Measurements from ENCODE around the gene GAST. TPM values are rescaled to one million over a fixed set of nuclear protein-coding genes. Genes with fewer than 3 reads are reported as not detected.
A peak's percentile ranks its signal among the peaks of the same experiment; 100 is the strongest.

Gene GAST
- total and polyA plus RNA-seq, 9 of the 15 experiments (the other 6 are each of a cell fraction or from before 2014, with no cell fraction given) = not detected

- no peak for TF ChIP-seq U2AF2 (optimal IDR thresholded peaks at IDR 0.05; ENCODE audit: low read depth, low read length)
- TF ChIP-seq MTA3 (IDR thresholded peaks at IDR 0.05; ENCODE audit: borderline replicate concordance) = peak; percentile 99
- TF ChIP-seq, protein P1, sequence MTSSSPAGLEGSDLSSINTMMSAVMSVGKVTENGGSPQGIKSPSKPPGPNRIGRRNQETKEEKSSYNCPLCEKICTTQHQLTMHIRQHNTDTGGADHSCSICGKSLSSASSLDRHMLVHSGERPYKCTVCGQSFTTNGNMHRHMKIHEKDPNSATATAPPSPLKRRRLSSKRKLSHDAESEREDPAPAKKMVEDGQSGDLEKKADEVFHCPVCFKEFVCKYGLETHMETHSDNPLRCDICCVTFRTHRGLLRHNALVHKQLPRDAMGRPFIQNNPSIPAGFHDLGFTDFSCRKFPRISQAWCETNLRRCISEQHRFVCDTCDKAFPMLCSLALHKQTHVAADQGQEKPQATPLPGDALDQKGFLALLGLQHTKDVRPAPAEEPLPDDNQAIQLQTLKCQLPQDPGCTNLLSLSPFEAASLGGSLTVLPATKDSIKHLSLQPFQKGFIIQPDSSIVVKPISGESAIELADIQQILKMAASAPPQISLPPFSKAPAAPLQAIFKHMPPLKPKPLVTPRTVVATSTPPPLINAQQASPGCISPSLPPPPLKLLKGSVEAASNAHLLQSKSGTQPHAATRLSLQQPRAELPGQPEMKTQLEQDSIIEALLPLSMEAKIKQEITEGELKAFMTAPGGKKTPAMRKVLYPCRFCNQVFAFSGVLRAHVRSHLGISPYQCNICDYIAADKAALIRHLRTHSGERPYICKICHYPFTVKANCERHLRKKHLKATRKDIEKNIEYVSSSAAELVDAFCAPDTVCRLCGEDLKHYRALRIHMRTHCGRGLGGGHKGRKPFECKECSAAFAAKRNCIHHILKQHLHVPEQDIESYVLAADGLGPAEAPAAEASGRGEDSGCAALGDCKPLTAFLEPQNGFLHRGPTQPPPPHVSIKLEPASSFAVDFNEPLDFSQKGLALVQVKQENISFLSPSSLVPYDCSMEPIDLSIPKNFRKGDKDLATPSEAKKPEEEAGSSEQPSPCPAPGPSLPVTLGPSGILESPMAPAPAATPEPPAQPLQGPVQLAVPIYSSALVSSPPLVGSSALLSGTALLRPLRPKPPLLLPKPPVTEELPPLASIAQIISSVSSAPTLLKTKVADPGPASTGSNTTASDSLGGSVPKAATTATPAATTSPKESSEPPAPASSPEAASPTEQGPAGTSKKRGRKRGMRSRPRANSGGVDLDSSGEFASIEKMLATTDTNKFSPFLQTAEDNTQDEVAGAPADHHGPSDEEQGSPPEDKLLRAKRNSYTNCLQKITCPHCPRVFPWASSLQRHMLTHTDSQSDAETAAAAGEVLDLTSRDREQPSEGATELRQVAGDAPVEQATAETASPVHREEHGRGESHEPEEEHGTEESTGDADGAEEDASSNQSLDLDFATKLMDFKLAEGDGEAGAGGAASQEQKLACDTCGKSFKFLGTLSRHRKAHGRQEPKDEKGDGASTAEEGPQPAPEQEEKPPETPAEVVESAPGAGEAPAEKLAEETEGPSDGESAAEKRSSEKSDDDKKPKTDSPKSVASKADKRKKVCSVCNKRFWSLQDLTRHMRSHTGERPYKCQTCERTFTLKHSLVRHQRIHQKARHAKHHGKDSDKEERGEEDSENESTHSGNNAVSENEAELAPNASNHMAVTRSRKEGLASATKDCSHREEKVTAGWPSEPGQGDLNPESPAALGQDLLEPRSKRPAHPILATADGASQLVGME (CRISPR knock-in tag; IDR thresholded peaks at IDR 0.05) = peak; percentile 65; the same call in 1 of the 2 replicates
- TF ChIP-seq MAZ (CRISPR knock-in tag; conservative IDR thresholded peaks at IDR 0.05 in 1 of 2, IDR thresholded peaks at IDR 0.05 in 1 of 2) = peak; percentile 90 to 99
- peak; percentile 17; the same call in 1 of the 2 replicates for TF ChIP-seq DPF2 (IDR thresholded peaks at IDR 0.05)
- peak; percentile 81; the same call in 1 of the 2 replicates for TF ChIP-seq DNMT1 (IDR thresholded peaks at IDR 0.05)
- no peak for TF ChIP-seq COPS2 (conservative IDR thresholded peaks at IDR 0.05)
- no peak for TF ChIP-seq NFE2 (IDR thresholded peaks at IDR 0.05; ENCODE audit: low read depth)
- peak; percentile 68 for TF ChIP-seq BCOR (IDR thresholded peaks at IDR 0.05)
- TF ChIP-seq ZNF23 (CRISPR knock-in tag; IDR thresholded peaks at IDR 0.05) = no peak; the same call in 1 of the 2 replicates
- peak; percentile 38; the same call in 1 of the 2 replicates for TF ChIP-seq XRCC5 (IDR thresholded peaks at IDR 0.05; ENCODE audit: low read depth, low read length)
- no peak for TF ChIP-seq YBX1 (IDR thresholded peaks at IDR 0.05)
- TF ChIP-seq HDGF (IDR thresholded peaks at IDR 0.05) = no peak
- TF ChIP-seq, protein P2, sequence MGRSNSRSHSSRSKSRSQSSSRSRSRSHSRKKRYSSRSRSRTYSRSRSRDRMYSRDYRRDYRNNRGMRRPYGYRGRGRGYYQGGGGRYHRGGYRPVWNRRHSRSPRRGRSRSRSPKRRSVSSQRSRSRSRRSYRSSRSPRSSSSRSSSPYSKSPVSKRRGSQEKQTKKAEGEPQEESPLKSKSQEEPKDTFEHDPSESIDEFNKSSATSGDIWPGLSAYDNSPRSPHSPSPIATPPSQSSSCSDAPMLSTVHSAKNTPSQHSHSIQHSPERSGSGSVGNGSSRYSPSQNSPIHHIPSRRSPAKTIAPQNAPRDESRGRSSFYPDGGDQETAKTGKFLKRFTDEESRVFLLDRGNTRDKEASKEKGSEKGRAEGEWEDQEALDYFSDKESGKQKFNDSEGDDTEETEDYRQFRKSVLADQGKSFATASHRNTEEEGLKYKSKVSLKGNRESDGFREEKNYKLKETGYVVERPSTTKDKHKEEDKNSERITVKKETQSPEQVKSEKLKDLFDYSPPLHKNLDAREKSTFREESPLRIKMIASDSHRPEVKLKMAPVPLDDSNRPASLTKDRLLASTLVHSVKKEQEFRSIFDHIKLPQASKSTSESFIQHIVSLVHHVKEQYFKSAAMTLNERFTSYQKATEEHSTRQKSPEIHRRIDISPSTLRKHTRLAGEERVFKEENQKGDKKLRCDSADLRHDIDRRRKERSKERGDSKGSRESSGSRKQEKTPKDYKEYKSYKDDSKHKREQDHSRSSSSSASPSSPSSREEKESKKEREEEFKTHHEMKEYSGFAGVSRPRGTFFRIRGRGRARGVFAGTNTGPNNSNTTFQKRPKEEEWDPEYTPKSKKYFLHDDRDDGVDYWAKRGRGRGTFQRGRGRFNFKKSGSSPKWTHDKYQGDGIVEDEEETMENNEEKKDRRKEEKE (IDR thresholded peaks at IDR 0.05; ENCODE audit: borderline replicate concordance in 1 of 2, control insufficient read depth in 1 of 2, low read depth in 2 of 2, low read length in 1 of 2) = peak in 1 of 2 experiments; percentile 82; a peak in 2 of 4 replicates
- peak; percentile 51 for TF ChIP-seq BHLHE40 (IDR thresholded peaks at IDR 0.05; ENCODE audit: low read length)
- peak; percentile 8 for TF ChIP-seq ZNF146 (CRISPR knock-in tag; IDR thresholded peaks at IDR 0.05; ENCODE audit: unreplicated experiment)
- TF ChIP-seq, protein P3, sequence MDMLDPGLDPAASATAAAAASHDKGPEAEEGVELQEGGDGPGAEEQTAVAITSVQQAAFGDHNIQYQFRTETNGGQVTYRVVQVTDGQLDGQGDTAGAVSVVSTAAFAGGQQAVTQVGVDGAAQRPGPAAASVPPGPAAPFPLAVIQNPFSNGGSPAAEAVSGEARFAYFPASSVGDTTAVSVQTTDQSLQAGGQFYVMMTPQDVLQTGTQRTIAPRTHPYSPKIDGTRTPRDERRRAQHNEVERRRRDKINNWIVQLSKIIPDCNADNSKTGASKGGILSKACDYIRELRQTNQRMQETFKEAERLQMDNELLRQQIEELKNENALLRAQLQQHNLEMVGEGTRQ (CRISPR knock-in tag; IDR thresholded peaks at IDR 0.05) = no peak
- TF ChIP-seq JUNB (CRISPR knock-in tag; conservative IDR thresholded peaks at IDR 0.05) = peak; percentile 86
- peak; percentile 72 for TF ChIP-seq ZNF431 (CRISPR knock-in tag; IDR thresholded peaks at IDR 0.05)
- no peak for TF ChIP-seq MCM3 (IDR thresholded peaks at IDR 0.05)
Observed at GRCh38 chr17:41688641-41689496, 23.3 kb upstream of the GAST start, which contains the start of gene EIF1 (continued).
